Right lobe of liver (tissue), 4 donors: ENCODE measurements around the gene PAPOLG.

Source experiments
- POLR2A ChIP-seq: fragments of 450-650 bp; IDR thresholded peaks from one replicate; pipeline ENCODE4 v1.6.1; 2017; ENCODE audit warnings: antibody characterized with exemption, mild to moderate bottlenecking
- TF ChIP-seq, protein P1 (sequence below), 4 donors: fragments of 200-600 bp in 3 of 4; fragments of 450-650 bp in 1 of 4; IDR thresholded peaks; one replicate each; pipeline versions ENCODE4 v1.5.1 to v1.8.0; 2016 to 2022; ENCODE audit warnings: antibody characterized with exemption in 4 of 4, mild to moderate bottlenecking in 2 of 4
- donor health status: DM: no; HTN: no; CAD: no.
- donor health status: DM: no; HTN: no; CAD: no.
- donor health status: DM: no; HTN: yes; CAD: no.

DNA sequence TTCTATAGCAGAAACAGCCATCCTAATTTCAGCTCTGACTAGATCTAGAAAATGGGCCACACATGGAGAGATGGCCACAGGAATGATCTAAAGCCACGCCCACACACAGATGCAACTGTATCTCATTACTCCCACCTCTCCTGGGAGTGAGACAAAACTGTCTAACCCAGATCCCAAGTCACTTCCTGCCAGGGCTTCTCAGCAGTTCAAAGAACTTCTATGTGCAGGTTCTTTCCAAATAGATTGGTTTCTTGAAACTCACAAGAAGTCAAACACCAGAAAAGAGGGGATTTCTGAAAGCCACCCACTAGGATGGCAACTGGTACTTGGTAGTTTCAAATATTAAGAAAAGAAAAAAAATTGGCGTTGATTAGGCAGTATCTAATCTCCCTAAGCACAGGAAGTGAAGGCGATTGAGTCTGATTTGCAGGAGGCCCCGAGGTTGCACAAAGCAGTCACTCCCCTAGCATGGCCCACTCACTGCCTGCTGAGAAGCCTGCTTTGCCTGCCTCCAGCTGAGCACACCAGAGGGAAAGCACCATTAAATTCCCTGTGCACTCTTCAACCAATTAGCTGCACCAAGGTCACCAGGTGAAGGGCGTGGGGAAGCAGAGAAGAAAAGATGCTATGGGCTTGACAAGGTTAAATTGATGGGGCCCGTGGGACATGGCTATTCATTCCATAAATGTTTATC is 51.1 kb downstream of the PAPOLG start:
- no peak for TF ChIP-seq POLR2A
- TF ChIP-seq, protein P1, sequence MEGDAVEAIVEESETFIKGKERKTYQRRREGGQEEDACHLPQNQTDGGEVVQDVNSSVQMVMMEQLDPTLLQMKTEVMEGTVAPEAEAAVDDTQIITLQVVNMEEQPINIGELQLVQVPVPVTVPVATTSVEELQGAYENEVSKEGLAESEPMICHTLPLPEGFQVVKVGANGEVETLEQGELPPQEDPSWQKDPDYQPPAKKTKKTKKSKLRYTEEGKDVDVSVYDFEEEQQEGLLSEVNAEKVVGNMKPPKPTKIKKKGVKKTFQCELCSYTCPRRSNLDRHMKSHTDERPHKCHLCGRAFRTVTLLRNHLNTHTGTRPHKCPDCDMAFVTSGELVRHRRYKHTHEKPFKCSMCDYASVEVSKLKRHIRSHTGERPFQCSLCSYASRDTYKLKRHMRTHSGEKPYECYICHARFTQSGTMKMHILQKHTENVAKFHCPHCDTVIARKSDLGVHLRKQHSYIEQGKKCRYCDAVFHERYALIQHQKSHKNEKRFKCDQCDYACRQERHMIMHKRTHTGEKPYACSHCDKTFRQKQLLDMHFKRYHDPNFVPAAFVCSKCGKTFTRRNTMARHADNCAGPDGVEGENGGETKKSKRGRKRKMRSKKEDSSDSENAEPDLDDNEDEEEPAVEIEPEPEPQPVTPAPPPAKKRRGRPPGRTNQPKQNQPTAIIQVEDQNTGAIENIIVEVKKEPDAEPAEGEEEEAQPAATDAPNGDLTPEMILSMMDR (IDR thresholded peaks at IDR 0.05), result no peak
